Liver (tissue), 9 donors: Measurements from ENCODE around the gene COPS4. TPM values are rescaled to one million over a fixed set of nuclear protein-coding genes. Genes with fewer than 3 reads are reported as not detected.

ENCODE experiments used
- DNase-seq: peaks from one replicate; pipeline ENCODE4 v3.0.0-alpha.2; 2017; ENCODE audit warnings: low spot score
- H3K27ac ChIP-seq, 2 donors: one replicate each; pipeline ENCODE4 v1.7.0; 2013; ENCODE audit warnings: inconsistent platforms in 2 of 2, low read length in 2 of 2, control low read depth in 1 of 2, low read depth in 1 of 2, mild to moderate bottlenecking in 1 of 2
- H3K27me3 ChIP-seq, 4 donors: one replicate each; pipeline versions ENCODE4 v1.6.1 to v1.7.0; 2013; ENCODE audit warnings: low read length in 3 of 4, inconsistent platforms in 1 of 4, mild to moderate bottlenecking in 1 of 4, moderate library complexity in 1 of 4; ENCODE audit not compliant: control insufficient read depth in 4 of 4, insufficient read depth in 4 of 4
- H3K36me3 ChIP-seq, 4 donors: one replicate each; pipeline versions ENCODE4 v1.6.1 to v1.7.0; 2013; ENCODE audit warnings: low read length in 3 of 4, mild to moderate bottlenecking in 3 of 4, low read depth in 1 of 4, moderate library complexity in 1 of 4; ENCODE audit not compliant: control insufficient read depth in 4 of 4, insufficient read depth in 3 of 4
- H3K4me1 ChIP-seq, 4 donors: one replicate each; pipeline versions ENCODE4 v1.6.1 to v1.7.0; 2013; ENCODE audit warnings: low read length in 3 of 4, mild to moderate bottlenecking in 3 of 4, moderate library complexity in 1 of 4; ENCODE audit not compliant: control insufficient read depth in 4 of 4, insufficient read depth in 4 of 4
- H3K4me3 ChIP-seq, 3 donors: one replicate each; pipeline versions ENCODE4 v1.6.1 to v1.7.0; 2013; ENCODE audit warnings: low read length in 3 of 3, control low read depth in 1 of 3, low read depth in 1 of 3, mild to moderate bottlenecking in 1 of 3
- H3K9ac ChIP-seq, 2 donors: one replicate each; pipeline ENCODE4 v1.7.0; 2013; ENCODE audit warnings: low read length in 2 of 2, mild to moderate bottlenecking in 2 of 2, moderate library complexity in 2 of 2, control low read depth in 1 of 2, low read depth in 1 of 2
- H3K9me3 ChIP-seq, 4 donors: one replicate each; pipeline versions ENCODE4 v1.6.1 to v1.7.0; 2013; ENCODE audit warnings: low read length in 3 of 4; ENCODE audit not compliant: control insufficient read depth in 4 of 4
- EGR1 ChIP-seq, 2 donors: IDR thresholded peaks; 2 replicates each; pipeline ENCODE4 v1.6.1; 2016 to 2018; ENCODE audit warnings: antibody characterized with exemption in 2 of 2, low read depth in 2 of 2
- FOXA1 ChIP-seq: IDR thresholded peaks from 2 replicates; pipeline ENCODE4 v1.6.1; 2016; ENCODE audit warnings: antibody characterized with exemption
- FOXA2 ChIP-seq: IDR thresholded peaks from 2 replicates; pipeline ENCODE4 v1.6.1; 2016; ENCODE audit warnings: antibody characterized with exemption
- GABPA ChIP-seq, 2 donors: IDR thresholded peaks in 1 of 2; conservative IDR thresholded peaks in 1 of 2; 2 replicates each; pipeline ENCODE4 v1.6.1; 2016; ENCODE audit warnings: antibody characterized with exemption in 2 of 2, mild to moderate bottlenecking in 1 of 2, moderate library complexity in 1 of 2
- HNF4A ChIP-seq, 2 donors: conservative IDR thresholded peaks; 2 replicates each; pipeline ENCODE4 v1.6.1; 2016; ENCODE audit warnings: antibody characterized with exemption in 2 of 2, mild to moderate bottlenecking in 2 of 2
- HNF4G ChIP-seq: IDR thresholded peaks from 2 replicates; pipeline ENCODE4 v1.6.1; 2016; ENCODE audit warnings: antibody characterized with exemption
- JUND ChIP-seq, 2 donors: IDR thresholded peaks; 2 replicates each; pipeline ENCODE4 v1.6.1; 2016; ENCODE audit warnings: antibody characterized with exemption in 2 of 2
- NR2F2 ChIP-seq: IDR thresholded peaks from 2 replicates; pipeline ENCODE4 v1.6.1; 2016; ENCODE audit warnings: antibody characterized with exemption
- RAD21 ChIP-seq, 2 donors: IDR thresholded peaks; 2 replicates each; pipeline ENCODE4 v1.6.1; 2016; ENCODE audit warnings: antibody characterized with exemption in 2 of 2, mild to moderate bottlenecking in 2 of 2
- RXRA ChIP-seq, 2 donors: IDR thresholded peaks; 2 replicates each; pipeline ENCODE4 v1.6.1; 2017 to 2018; ENCODE audit warnings: antibody characterized with exemption in 2 of 2, mild to moderate bottlenecking in 1 of 2
- SP1 ChIP-seq: IDR thresholded peaks from 2 replicates; pipeline ENCODE4 v1.6.1; 2018; ENCODE audit warnings: antibody characterized with exemption, mild to moderate bottlenecking
- TAF1 ChIP-seq: conservative IDR thresholded peaks from 2 replicates; pipeline ENCODE4 v1.6.1; 2016; ENCODE audit warnings: antibody characterized with exemption, mild to moderate bottlenecking
- WGBS: extraction: QIAGEN DNeasy Blood & Tissue Kit; methylation state at CpG from one replicate; pipeline ENCODE4 v1.1.7; 2013; 5-methylcytosine and 5-hydroxymethylcytosine counted together
- polyA plus RNA-seq, 2 donors: library from polyadenylated mRNA; stranded (reverse) in 1 of 2; unstranded in 1 of 2; fragments of 200-250 nt in 1 of 2; fragments of >200 nt in 1 of 2; fragmentation: Nextera tagmentation in 1 of 2; extraction: Ambion mirVana in 1 of 2; gene quantifications; one replicate each; pipeline versions ENCODE4 v1.2.1 to v1.2.3, GENCODE V29; 2013 to 2015
- total RNA-seq, 2 donors: library from RNA; depleted of rRNA; stranded (reverse); fragments of >200 nt; gene quantifications; one replicate each; pipeline ENCODE4 v1.2.3, GENCODE V29; 2014
- TF ChIP-seq, protein P1 (sequence below): IDR thresholded peaks from 2 replicates; pipeline ENCODE4 v1.6.1; 2016; ENCODE audit warnings: antibody characterized with exemption
- TF ChIP-seq, protein P2 (sequence below): IDR thresholded peaks from 2 replicates; pipeline ENCODE4 v1.6.1; 2016; ENCODE audit warnings: antibody characterized with exemption, mild to moderate bottlenecking
- TF ChIP-seq, protein P3 (sequence below): fragments of 150-350 bp; IDR thresholded peaks from 2 replicates; pipeline ENCODE4 v1.5.1; 2017; ENCODE audit warnings: improper control_type of control experiment, low read depth, low read length; ENCODE audit not compliant: missing input control
- TF ChIP-seq, protein P4 (sequence below): IDR thresholded peaks from 2 replicates; pipeline ENCODE4 v1.6.1; 2016; ENCODE audit warnings: antibody characterized with exemption
- TF ChIP-seq, protein P5 (sequence below): IDR thresholded peaks from 2 replicates; pipeline ENCODE4 v1.6.1; 2016; ENCODE audit warnings: antibody characterized with exemption
- donor health status: healthy.
- donor health status: healthy.
- donor health status: healthy.
- donor health status: healthy.
- donor health status: healthy.

The COPS4 gene
- total and polyA plus RNA-seq, 4 donors = 15.3 to 46.3 (median 17.4) TPM

DNA sequence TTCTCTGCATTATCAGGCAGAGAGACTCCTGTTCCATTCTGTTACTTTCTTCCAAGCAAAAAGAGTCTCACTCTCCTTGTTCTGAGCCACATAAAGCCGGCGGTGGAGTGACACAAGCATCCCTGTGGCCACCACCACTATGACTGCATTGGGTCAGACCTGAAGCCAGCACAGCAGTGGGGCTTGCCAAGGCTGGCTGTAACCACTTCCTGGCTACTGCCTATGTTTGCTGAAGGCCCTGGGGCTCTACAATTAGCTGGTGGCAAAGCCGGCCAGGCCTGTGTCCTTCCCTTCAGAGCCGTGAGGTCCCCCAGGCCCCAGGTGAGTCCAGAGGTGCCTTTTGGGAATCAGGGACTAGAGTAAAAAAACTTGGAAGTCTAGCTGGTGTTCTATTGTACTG is 47.8 kb downstream of the COPS4 start:
- TF ChIP-seq TAF1 (no peak), FOXA2 (no peak), RXRA (IDR thresholded peaks at IDR 0.05) (no peak), RAD21 (IDR thresholded peaks at IDR 0.05) (no peak), EGR1 (IDR thresholded peaks at IDR 0.05; ENCODE audit: low read depth in 2 of 2) (no peak), GABPA (IDR thresholded peaks at IDR 0.05 in 1 of 2, conservative IDR thresholded peaks at IDR 0.05 in 1 of 2) (no peak), NR2F2 (no peak), FOXA1 (no peak), HNF4A (conservative IDR thresholded peaks at IDR 0.05) (no peak), SP1 (no peak), JUND (IDR thresholded peaks at IDR 0.05) (no peak), HNF4G (no peak)
- TF ChIP-seq, protein P1, sequence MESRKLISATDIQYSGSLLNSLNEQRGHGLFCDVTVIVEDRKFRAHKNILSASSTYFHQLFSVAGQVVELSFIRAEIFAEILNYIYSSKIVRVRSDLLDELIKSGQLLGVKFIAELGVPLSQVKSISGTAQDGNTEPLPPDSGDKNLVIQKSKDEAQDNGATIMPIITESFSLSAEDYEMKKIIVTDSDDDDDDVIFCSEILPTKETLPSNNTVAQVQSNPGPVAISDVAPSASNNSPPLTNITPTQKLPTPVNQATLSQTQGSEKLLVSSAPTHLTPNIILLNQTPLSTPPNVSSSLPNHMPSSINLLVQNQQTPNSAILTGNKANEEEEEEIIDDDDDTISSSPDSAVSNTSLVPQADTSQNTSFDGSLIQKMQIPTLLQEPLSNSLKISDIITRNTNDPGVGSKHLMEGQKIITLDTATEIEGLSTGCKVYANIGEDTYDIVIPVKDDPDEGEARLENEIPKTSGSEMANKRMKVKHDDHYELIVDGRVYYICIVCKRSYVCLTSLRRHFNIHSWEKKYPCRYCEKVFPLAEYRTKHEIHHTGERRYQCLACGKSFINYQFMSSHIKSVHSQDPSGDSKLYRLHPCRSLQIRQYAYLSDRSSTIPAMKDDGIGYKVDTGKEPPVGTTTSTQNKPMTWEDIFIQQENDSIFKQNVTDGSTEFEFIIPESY = no peak
- TF ChIP-seq, protein P2, sequence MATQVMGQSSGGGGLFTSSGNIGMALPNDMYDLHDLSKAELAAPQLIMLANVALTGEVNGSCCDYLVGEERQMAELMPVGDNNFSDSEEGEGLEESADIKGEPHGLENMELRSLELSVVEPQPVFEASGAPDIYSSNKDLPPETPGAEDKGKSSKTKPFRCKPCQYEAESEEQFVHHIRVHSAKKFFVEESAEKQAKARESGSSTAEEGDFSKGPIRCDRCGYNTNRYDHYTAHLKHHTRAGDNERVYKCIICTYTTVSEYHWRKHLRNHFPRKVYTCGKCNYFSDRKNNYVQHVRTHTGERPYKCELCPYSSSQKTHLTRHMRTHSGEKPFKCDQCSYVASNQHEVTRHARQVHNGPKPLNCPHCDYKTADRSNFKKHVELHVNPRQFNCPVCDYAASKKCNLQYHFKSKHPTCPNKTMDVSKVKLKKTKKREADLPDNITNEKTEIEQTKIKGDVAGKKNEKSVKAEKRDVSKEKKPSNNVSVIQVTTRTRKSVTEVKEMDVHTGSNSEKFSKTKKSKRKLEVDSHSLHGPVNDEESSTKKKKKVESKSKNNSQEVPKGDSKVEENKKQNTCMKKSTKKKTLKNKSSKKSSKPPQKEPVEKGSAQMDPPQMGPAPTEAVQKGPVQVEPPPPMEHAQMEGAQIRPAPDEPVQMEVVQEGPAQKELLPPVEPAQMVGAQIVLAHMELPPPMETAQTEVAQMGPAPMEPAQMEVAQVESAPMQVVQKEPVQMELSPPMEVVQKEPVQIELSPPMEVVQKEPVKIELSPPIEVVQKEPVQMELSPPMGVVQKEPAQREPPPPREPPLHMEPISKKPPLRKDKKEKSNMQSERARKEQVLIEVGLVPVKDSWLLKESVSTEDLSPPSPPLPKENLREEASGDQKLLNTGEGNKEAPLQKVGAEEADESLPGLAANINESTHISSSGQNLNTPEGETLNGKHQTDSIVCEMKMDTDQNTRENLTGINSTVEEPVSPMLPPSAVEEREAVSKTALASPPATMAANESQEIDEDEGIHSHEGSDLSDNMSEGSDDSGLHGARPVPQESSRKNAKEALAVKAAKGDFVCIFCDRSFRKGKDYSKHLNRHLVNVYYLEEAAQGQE = no peak
- TF ChIP-seq, protein P3, sequence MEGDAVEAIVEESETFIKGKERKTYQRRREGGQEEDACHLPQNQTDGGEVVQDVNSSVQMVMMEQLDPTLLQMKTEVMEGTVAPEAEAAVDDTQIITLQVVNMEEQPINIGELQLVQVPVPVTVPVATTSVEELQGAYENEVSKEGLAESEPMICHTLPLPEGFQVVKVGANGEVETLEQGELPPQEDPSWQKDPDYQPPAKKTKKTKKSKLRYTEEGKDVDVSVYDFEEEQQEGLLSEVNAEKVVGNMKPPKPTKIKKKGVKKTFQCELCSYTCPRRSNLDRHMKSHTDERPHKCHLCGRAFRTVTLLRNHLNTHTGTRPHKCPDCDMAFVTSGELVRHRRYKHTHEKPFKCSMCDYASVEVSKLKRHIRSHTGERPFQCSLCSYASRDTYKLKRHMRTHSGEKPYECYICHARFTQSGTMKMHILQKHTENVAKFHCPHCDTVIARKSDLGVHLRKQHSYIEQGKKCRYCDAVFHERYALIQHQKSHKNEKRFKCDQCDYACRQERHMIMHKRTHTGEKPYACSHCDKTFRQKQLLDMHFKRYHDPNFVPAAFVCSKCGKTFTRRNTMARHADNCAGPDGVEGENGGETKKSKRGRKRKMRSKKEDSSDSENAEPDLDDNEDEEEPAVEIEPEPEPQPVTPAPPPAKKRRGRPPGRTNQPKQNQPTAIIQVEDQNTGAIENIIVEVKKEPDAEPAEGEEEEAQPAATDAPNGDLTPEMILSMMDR = no peak
- TF ChIP-seq, protein P4, sequence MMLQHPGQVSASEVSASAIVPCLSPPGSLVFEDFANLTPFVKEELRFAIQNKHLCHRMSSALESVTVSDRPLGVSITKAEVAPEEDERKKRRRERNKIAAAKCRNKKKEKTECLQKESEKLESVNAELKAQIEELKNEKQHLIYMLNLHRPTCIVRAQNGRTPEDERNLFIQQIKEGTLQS = no peak
- TF ChIP-seq, protein P5, sequence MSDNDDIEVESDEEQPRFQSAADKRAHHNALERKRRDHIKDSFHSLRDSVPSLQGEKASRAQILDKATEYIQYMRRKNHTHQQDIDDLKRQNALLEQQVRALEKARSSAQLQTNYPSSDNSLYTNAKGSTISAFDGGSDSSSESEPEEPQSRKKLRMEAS = no peak
- H3K9ac ChIP-seq = no peak overlapping the region
- H3K4me3 ChIP-seq = no peak overlapping the region
- 88% methylated on average over 4 of the region's 4 CpGs for WGBS
- H3K36me3 ChIP-seq = no peaks in the 10 kb centered on the region
- H3K4me1 ChIP-seq = no peaks in the 10 kb centered on the region
- H3K9me3 ChIP-seq = no peaks in the 10 kb centered on the region
- DNase-seq = no peak
- H3K27ac ChIP-seq = no peak overlapping the region
- H3K27me3 ChIP-seq = no peaks in the 10 kb centered on the region
